Activated T-cell treated with anti-CD3 and anti-CD28 coated beads for 24 hours (primary cell): ENCODE measurements around the gene DEFB115.
"Not testable (repeated sequence)": the region's sequence is repeated elsewhere in the genome, so short reads cannot be mapped to it uniquely, and the experiment has no call there.

Experiments
- DNase-seq: peaks from one replicate; pipeline ENCODE4 v3.0.0-alpha.2; 2020; ENCODE audit warnings: low read depth

Gene DEFB115

GRCh38 chr20:31257364-31257763 lies at the start of gene DEFB115:
Gene DEFB115, plus strand, starts transcription at chr20:31257664. Its CDS starts 0 bp downstream, at chr20:31257664.
- DNase-seq: no peak

- no peak for DNase-seq
These were observed 20.5 kb upstream of the DEFB115 start for GRCh38 chr20:31236953-31237352.

DNA sequence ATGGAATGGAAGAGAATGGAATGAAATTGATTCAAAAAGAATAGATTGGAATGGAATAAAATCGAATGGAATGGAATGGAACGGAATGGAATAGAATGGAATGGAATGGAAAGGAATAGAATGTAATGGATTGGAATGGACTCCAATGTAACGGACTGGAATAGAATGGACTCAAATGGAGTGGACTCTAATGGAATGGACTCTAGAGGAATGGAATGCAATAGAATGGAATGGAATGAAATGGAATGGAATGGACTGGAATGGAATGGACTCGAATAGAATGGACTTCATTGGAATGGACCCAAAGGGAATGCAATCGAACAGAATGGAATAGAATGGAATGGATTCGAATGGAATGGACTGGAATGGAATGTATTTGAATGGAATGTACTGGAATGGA lies 19.7 kb upstream of the DEFB115 start:
- no peak for DNase-seq

DNA sequence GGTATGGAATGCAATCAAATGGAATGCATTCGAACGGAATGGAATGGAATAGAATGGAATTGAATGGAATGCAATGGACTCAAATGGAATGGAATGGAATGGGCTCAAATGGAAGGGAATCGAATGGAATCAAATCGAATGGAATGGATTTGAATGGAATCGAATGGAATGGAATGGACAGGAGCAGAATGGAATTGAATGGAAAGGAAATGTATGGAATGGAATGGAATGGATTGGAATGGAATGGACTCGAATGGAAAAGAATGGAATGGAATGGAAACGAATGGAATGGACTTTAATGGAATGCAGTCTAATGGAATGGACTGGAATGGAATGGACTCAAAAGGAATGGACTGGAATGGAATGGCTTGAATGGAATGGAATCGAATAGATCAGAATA lies 18.3 kb upstream of the DEFB115 start:
- DNase-seq: no peak

DNA sequence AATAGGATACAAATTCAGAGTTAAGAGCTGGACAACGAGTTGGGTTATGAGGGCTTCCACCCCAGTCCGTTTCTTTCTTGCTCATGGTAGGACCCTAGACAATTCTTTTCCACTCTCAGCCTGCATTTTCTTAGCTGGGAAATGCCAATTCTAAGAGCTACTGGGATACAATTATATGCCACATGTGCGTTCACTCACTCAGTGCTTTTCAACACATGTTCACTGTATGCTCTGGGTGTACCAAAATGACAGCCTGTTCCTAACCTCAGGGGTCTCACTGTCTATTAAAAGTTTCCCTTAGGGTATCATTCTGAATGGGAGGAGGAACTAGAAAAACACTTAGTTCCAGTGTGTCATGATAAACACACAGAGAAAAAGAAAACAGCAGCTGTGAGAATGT lies 505 bp upstream of the DEFB115 start:
- no peak for DNase-seq

GRCh38 chr20:31260326-31260932 lies 3.0 kb downstream of the DEFB115 start:
- DNase-seq: no peak

- no peak for DNase-seq
These were observed 17.0 kb downstream of the DEFB115 start for GRCh38 chr20:31274441-31274840.

DNA sequence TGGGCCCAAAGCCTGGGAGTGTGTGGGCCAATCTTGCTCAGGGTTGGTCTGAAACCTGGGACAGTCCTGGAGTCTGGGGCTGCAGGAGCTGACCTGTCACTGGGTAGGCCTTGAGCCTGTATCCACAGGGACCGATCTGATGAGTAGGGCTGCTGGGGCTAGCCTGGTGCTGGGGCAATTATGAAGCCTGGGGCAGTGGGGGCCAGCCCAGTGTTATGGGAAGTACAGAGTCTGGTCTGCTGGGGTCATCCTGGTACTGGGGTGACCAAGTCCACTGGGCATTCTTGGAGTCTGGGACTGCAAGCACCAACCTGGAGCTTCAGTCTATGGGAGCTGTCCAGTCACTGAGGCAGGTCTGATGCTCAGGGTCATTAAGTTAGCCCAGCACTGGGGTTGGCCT lies 20.7 kb downstream of the DEFB115 start:
- DNase-seq: no peak

DNA sequence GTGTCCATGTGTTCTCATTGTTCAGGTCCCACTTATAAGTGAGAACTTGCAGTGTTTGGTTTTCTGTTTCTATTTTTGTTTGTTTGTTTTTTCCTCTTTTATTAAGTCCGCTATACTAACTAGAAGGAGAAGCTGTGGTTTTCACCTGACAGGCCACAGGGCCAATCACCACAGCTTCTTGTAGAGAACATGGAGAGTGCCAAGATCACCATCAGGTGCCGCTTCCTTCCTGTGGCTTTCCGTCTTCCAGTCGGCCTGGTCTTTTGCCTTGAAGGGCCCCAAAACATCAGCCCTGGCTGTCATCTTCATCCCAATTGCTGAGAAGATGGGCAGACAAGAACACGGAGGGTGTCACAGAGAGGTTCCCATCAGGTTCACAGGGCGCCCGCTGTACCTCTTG lies 27.5 kb downstream of the DEFB115 start:
- not testable (repeated sequence) for DNase-seq

GRCh38 chr20:31308535-31309162 lies 51.2 kb downstream of the DEFB115 start, which contains the start of gene DEFB116:
Gene DEFB116, minus strand, starts transcription at chr20:31308585. Its CDS starts 0 bp downstream, at chr20:31308585.
- DNase-seq: no peak
